Keratinocyte (primary cell): ENCODE results near the gene HBQ1. TPM values are rescaled to one million over a fixed set of nuclear protein-coding genes. Genes with fewer than 3 reads are reported as not detected.

Experiments
- DNase-seq: peaks from one replicate; pipeline ENCODE4 v3.0.0-alpha.2; 2011; ENCODE audit warnings: low read depth, missing footprints, low spot score
- FAIRE-seq: peaks from 2 replicates; lab custom pipeline; 2011; peaks lifted over from hg19 to GRCh38; lab: Jason Lieb, UNC
- H2AFZ ChIP-seq: 2 replicates; pipeline ENCODE4 v1.6.0; 2012; ENCODE audit warnings: low read length, control low read depth, inconsistent platforms; ENCODE audit not compliant: control insufficient read depth
- H3K27ac ChIP-seq: 2 replicates; pipeline ENCODE4 v1.5.1; 2011; ENCODE audit warnings: low read length; ENCODE audit not compliant: control insufficient read depth, insufficient read depth
- H3K27me3 ChIP-seq: 3 replicates; pipeline ENCODE4 v1.6.0; 2011; ENCODE audit warnings: low read length; ENCODE audit not compliant: control insufficient read depth, insufficient read depth; ENCODE audit errors: extremely low read depth
- H3K36me3 ChIP-seq, 2 experiments: 2 replicates in 1 of 2; 3 replicates in 1 of 2; pipeline ENCODE4 v1.5.1; 2011; ENCODE audit warnings: low read length in 2 of 2, mild to moderate bottlenecking in 1 of 2; ENCODE audit not compliant: control insufficient read depth in 2 of 2, insufficient read depth in 2 of 2; ENCODE audit errors: extremely low read depth in 1 of 2
- H3K4me1 ChIP-seq: 3 replicates; pipeline ENCODE4 v1.5.1; 2011; ENCODE audit warnings: low read length; ENCODE audit not compliant: control insufficient read depth, insufficient read depth; ENCODE audit errors: extremely low read depth
- H3K4me2 ChIP-seq: 3 replicates; pipeline ENCODE4 v1.6.0; 2011; ENCODE audit warnings: low read depth, low read length; ENCODE audit not compliant: control insufficient read depth, insufficient read depth; ENCODE audit errors: extremely low read depth
- H3K4me3 ChIP-seq, 3 experiments: fragments of 200-600 bp in 1 of 3; sonication (generic) in 1 of 3; 2 replicates in 2 of 3; 3 replicates in 1 of 3; pipeline ENCODE4 v1.5.1; 2011 to 2016; ENCODE audit warnings: low read length in 3 of 3, mild to moderate bottlenecking in 3 of 3, control low read depth in 2 of 3, inconsistent platforms in 1 of 3, low read depth in 1 of 3, mixed read lengths in 1 of 3, mixed run types in 1 of 3, moderate library complexity in 1 of 3; ENCODE audit not compliant: control insufficient read depth in 2 of 3, insufficient read depth in 2 of 3; ENCODE audit errors: extremely low read depth in 1 of 3
- H3K79me2 ChIP-seq: 2 replicates; pipeline ENCODE4 v1.6.0; 2012; ENCODE audit warnings: low read length; ENCODE audit not compliant: control insufficient read depth, insufficient read depth
- H3K9ac ChIP-seq: 3 replicates; pipeline ENCODE4 v1.6.0; 2011; ENCODE audit warnings: low read length; ENCODE audit not compliant: control insufficient read depth, insufficient read depth; ENCODE audit errors: extremely low read depth
- H3K9me1 ChIP-seq: 3 replicates; pipeline ENCODE4 v1.6.0; 2011; ENCODE audit warnings: low read length; ENCODE audit not compliant: control insufficient read depth, insufficient read depth; ENCODE audit errors: extremely low read depth
- H3K9me3 ChIP-seq: 2 replicates; pipeline ENCODE4 v1.5.1; 2012; ENCODE audit warnings: low read depth, low read length; ENCODE audit not compliant: control insufficient read depth
- H4K20me1 ChIP-seq: 3 replicates; pipeline ENCODE4 v1.6.0; 2011; ENCODE audit warnings: low read length; ENCODE audit not compliant: control insufficient read depth, insufficient read depth; ENCODE audit errors: extremely low read depth
- EZH2 ChIP-seq: IDR thresholded peaks from one replicate; pipeline ENCODE4 v1.6.1; 2012; ENCODE audit warnings: inconsistent platforms, mild to moderate bottlenecking, low read length, moderate library complexity
- dilution Hi-C: fragments of 300-500 bp; cut with MboI; formaldehyde crosslinking; loops from one replicate; pipeline ENCODE4 v1.7.0; 2020; ENCODE audit warnings: low sequenced_read_pairs; ENCODE audit not compliant: extremely low pct_ligation_motif_present
- polyA plus RNA-seq, 5 experiments: library from polyadenylated mRNA; depleted of rRNA in 3 of 5; stranded (reverse) in 3 of 5; stranded (forward) in 1 of 5; unstranded in 1 of 5; fragments of >200 nt; gene quantifications; 1 replicate in 1 of 5; 2 replicates in 3 of 5; 3 replicates in 1 of 5; pipeline versions ENCODE4 v1.2.1 to v1.2.3, GENCODE V29; 2011 to 2012; ENCODE audit warnings: missing spikeins in 2 of 5, low read depth in 1 of 5, low replicate concordance in 1 of 5
- TF ChIP-seq, protein P1 (sequence below), 3 experiments: IDR thresholded peaks in 1 of 3; conservative IDR thresholded peaks in 1 of 3; optimal IDR thresholded peaks in 1 of 3; 2 replicates in 2 of 3; 3 replicates in 1 of 3; pipeline versions ENCODE3 to v1.5.1; 2011; ENCODE audit warnings: low read length in 3 of 3, mild to moderate bottlenecking in 3 of 3, moderate library complexity in 2 of 3, control low read depth in 1 of 3, inconsistent platforms in 1 of 3; ENCODE audit not compliant: insufficient read depth in 2 of 3; ENCODE audit errors: extremely low read depth in 1 of 3

The HBQ1 gene
- polyA plus RNA-seq, 1 donor (not counting 4 experiments of a cell fraction or from before 2014, with no cell fraction given), result 0.13 TPM

- peaks cover 8% of the 10 kb centered on the region for H3K4me1 ChIP-seq
- peaks cover 6 to 11% of the 10 kb centered on the region in 2 experiments for H3K36me3 ChIP-seq
- H3K27me3 ChIP-seq, result peaks cover 29% of the 10 kb centered on the region
- TF ChIP-seq, protein P1, sequence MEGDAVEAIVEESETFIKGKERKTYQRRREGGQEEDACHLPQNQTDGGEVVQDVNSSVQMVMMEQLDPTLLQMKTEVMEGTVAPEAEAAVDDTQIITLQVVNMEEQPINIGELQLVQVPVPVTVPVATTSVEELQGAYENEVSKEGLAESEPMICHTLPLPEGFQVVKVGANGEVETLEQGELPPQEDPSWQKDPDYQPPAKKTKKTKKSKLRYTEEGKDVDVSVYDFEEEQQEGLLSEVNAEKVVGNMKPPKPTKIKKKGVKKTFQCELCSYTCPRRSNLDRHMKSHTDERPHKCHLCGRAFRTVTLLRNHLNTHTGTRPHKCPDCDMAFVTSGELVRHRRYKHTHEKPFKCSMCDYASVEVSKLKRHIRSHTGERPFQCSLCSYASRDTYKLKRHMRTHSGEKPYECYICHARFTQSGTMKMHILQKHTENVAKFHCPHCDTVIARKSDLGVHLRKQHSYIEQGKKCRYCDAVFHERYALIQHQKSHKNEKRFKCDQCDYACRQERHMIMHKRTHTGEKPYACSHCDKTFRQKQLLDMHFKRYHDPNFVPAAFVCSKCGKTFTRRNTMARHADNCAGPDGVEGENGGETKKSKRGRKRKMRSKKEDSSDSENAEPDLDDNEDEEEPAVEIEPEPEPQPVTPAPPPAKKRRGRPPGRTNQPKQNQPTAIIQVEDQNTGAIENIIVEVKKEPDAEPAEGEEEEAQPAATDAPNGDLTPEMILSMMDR (optimal IDR thresholded peaks at IDR 0.05 in 1 of 3, IDR thresholded peaks at IDR 0.05 in 1 of 3, conservative IDR thresholded peaks at IDR 0.05 in 1 of 3; ENCODE audit: extremely low read depth in 1 of 3, insufficient read depth in 2 of 3, low read length in 3 of 3), result no peak
- TF ChIP-seq EZH2, result no peak
- FAIRE-seq (no peak), DNase-seq (no peak)
- H3K4me3 ChIP-seq, result no peak overlapping the region
- H3K9ac ChIP-seq, result no peak overlapping the region
- H2AFZ ChIP-seq, result no peak overlapping the region
- H3K79me2 ChIP-seq, result no peaks in the 10 kb centered on the region
- H3K27ac ChIP-seq, result no peak overlapping the region
- H3K9me3 ChIP-seq, result no peaks in the 10 kb centered on the region
- no peaks in the 10 kb centered on the region for H4K20me1 ChIP-seq
- no peaks in the 10 kb centered on the region for H3K9me1 ChIP-seq
- H3K4me2 ChIP-seq, result no peak overlapping the region
- dilution Hi-C loops, result no loop called here
Measured at GRCh38 chr16:183005-183404, 2.7 kb downstream of the HBQ1 start.

DNA sequence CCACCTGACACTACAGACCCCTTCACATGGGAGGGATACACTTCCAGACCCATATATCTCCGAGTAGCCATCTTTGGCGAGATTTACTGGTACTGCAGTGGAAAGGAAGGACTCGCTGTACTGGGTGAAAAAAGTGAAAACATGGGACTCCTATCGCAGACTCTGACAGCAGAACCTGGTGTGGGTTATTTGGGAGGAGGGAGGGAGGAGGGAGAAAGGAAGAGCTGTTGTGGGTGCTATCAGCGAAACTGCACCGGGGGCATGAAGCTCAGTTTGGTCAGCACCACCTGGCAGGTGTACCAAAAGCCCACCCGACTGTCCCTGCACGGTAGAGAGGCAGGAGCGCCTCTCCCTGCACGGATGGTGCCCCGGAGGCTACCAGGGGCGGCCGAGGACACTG, 5.0 kb downstream of the HBQ1 start:
- Histone ChIP-seq H3K27me3 (peaks cover 10% of the 10 kb centered on the region), H3K9ac (no peak overlapping the region), H3K79me2 (no peaks in the 10 kb centered on the region), H3K27ac (no peak overlapping the region), H3K9me3 (no peaks in the 10 kb centered on the region), H3K4me3 (no peak overlapping the region), H3K9me1 (no peaks in the 10 kb centered on the region), H4K20me1 (no peaks in the 10 kb centered on the region), H2AFZ (no peak overlapping the region), H3K4me2 (no peak overlapping the region), H3K36me3 (peaks cover 19 to 20% of the 10 kb centered on the region in 2 experiments), H3K4me1 (peaks cover 8% of the 10 kb centered on the region)
- no peak for DNase-seq
- FAIRE-seq, result no peak
- dilution Hi-C loops, result no loop called here
- no peak for TF ChIP-seq EZH2
- TF ChIP-seq, protein P1 (optimal IDR thresholded peaks at IDR 0.05 in 1 of 3, IDR thresholded peaks at IDR 0.05 in 1 of 3, conservative IDR thresholded peaks at IDR 0.05 in 1 of 3; ENCODE audit: extremely low read depth in 1 of 3, insufficient read depth in 2 of 3, low read length in 3 of 3), result no peak
